HG02610 (cell line): ENCODE data around the gene MCF2L2.

Experiments
- ATAC-seq: cut with Tn5 transposase; IDR thresholded peaks from one replicate; pipeline ENCODE4 v1.9.1; 2021; ENCODE audit warnings: mild to moderate bottlenecking, moderate library complexity; ENCODE audit not compliant: unreplicated experiment

Gene MCF2L2

GRCh38 chr3:183149915-183150750 is 278.3 kb downstream of the MCF2L2 start:
- ATAC-seq: no peak

DNA sequence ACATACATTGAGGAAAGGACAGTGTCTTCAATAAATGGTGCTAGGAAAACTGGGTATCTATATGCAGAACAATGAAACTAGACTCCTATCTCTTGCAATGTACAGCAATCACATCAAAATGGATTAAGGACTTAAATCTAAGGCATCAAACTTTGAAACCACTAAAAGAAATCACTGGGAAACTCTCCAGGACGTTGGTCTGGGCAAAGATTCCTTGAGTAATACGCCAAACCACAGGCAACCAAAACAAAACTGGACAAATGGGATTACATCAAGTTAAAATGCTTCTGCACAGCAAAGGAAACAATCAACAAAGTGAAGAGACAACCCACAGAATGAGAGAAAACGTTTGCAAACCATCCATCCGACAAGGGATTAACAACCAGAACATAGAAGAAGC is 280.4 kb downstream of the MCF2L2 start:
- ATAC-seq: no peak

GRCh38 chr3:183144363-183144762 is 284.1 kb downstream of the MCF2L2 start:
- ATAC-seq: no peak

DNA sequence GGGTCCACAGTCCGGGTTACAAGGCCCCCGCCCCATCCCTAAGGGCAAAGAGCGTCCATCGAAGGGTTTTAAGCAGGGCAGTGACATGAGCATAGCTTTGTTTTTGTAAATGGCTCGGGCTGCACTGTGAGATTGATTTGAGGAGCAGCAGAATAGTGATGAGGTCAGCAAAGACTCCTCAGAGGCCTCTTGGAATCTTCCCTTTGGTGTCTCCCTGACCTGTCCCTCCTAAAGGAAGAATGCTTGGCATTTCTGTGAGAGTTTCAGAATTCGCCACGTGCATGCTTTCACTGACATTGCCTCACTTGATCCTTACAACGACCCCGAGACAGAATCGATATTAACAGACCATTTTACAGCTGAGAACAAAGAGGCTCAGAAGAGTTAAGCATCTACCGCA is 286.2 kb downstream of the MCF2L2 start:
- ATAC-seq: no peak

GRCh38 chr3:183134844-183135243 is 293.6 kb downstream of the MCF2L2 start:
- ATAC-seq: no peak

GRCh38 chr3:183132409-183132808 is 296.0 kb downstream of the MCF2L2 start:
- no peak for ATAC-seq

DNA sequence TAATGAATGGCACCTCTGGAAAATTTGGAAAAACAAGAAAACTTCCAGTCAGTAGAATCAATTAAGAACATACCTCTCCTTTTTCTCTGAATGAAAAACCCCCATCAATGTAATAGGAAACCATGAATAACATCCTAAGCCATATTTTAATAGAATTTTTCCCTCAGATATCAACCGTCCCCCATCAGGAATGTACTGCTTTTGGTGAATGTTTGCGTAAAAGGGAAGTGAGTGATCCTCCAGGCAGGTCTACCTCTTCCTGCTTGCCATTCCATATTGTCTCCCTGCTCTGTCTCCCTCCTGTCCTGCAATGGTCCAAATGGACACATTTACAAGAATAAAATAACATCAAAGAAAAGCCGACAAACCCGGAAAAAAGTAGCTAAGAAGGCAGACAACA is 296.7 kb downstream of the MCF2L2 start:
- ATAC-seq: no peak

DNA sequence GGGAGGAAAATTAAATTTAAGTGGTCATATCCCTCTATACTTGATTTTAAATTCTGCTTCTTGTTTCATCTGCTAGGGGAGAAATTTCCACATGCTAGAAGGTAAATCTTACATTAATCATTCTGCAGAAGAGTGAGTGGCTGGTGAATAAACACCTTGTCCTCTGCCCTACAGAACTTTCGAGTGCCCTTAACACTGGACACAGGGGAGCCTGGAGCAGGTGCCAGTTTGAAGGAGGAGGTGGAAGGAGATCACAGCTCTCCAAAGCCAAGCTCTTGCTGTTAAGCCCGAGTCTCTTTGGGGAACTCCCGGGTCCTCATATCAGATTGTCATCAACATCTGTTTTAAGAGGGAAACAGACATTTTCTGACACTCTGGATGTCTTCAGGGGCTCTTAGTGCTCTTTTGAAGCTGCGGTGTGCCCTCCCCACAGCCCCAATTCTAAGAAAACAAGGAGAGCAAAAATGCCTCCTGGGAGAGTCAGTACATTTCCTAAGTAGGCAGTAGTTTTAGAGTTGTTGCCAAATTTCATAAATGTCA is 297.2 kb downstream of the MCF2L2 start:
- no peak for ATAC-seq

- no peak for ATAC-seq
Measured at GRCh38 chr3:183129243-183129642, 299.2 kb downstream of the MCF2L2 start.

GRCh38 chr3:183128709-183129108 is 299.7 kb downstream of the MCF2L2 start:
- ATAC-seq: no peak
